SK-N-SH treated with all-trans-retinoic acid at 6 μM for 48 hours (cell line): ENCODE data around the gene VEGFC.

ENCODE experiments used
- CSRNP3 ChIP-seq: fragments of 250-450 bp; sonication (Bioruptor Pico); IDR thresholded peaks from 2 replicates; pipeline ENCODE4 v1.5.1; 2021; ENCODE audit warnings: mild to moderate bottlenecking, moderate library complexity
- ISL1 ChIP-seq: fragments of 250-450 bp; sonication (Bioruptor Pico); IDR thresholded peaks from 2 replicates; pipeline ENCODE4 v2.1.2; 2022; ENCODE audit warnings: mild to moderate bottlenecking, moderate library complexity
- POU6F1 ChIP-seq: fragments of 250-450 bp; sonication (Bioruptor Pico); IDR thresholded peaks from 2 replicates; pipeline ENCODE4 v1.8.0; 2021; ENCODE audit warnings: low read depth, mild to moderate bottlenecking, moderate library complexity, borderline replicate concordance
- ZFP3 ChIP-seq: fragments of 250-450 bp; sonication (Bioruptor Pico); IDR thresholded peaks from 2 replicates; pipeline ENCODE4 v1.5.0; 2020; ENCODE audit warnings: mild to moderate bottlenecking, moderate library complexity
- ZFP30 ChIP-seq: fragments of 450-650 bp; formaldehyde crosslinking; IDR thresholded peaks from 2 replicates; pipeline ENCODE4 v1.5.0; 2022; ENCODE audit warnings: mild to moderate bottlenecking, moderate library complexity

- TF ChIP-seq POU6F1, result no peak
- TF ChIP-seq ISL1 (CRISPR knock-in tag), result no peak
- TF ChIP-seq CSRNP3 (CRISPR knock-in tag), result no peak
- no peak for TF ChIP-seq ZFP3 (CRISPR knock-in tag)
- TF ChIP-seq ZFP30 (CRISPR knock-in tag), result no peak
These were observed 147.3 kb downstream of the VEGFC start for GRCh38 chr4:176645246-176645960.
